K562 (cell line): Measurements from ENCODE around the gene LAPTM5. TPM values are rescaled to one million over a fixed set of nuclear protein-coding genes. Genes with fewer than 3 reads are reported as not detected.

Experiments
- BDP1 ChIP-seq: IDR thresholded peaks from 3 replicates; pipeline ENCODE4 v1.6.1; 2011; ENCODE audit not compliant: insufficient read length, insufficient read depth
- CHD7 ChIP-seq: fragments of 200-600 bp; sonication (generic); IDR thresholded peaks from one replicate; pipeline ENCODE4 v1.6.1; 2012; ENCODE audit warnings: mild to moderate bottlenecking, low read depth, low read length, inconsistent platforms
- E2F6 ChIP-seq, 2 experiments: IDR thresholded peaks; 2 replicates each; pipeline ENCODE4 v1.6.1; 2011; ENCODE audit warnings: borderline replicate concordance in 1 of 2, control low read depth in 1 of 2, low read depth in 1 of 2, low read length in 1 of 2, mild to moderate bottlenecking in 1 of 2, mixed read lengths in 1 of 2, moderate library complexity in 1 of 2; ENCODE audit not compliant: insufficient read depth in 1 of 2, insufficient read length in 1 of 2, poor library complexity in 1 of 2, severe bottlenecking in 1 of 2; ENCODE audit errors: extremely low read depth in 1 of 2
- ELK3 ChIP-seq: fragments of 450-650 bp; formaldehyde crosslinking; IDR thresholded peaks from 2 replicates; pipeline ENCODE4 v1.4.0; 2020; ENCODE audit warnings: mild to moderate bottlenecking
- GTF2A2 ChIP-seq: IDR thresholded peaks from 2 replicates; pipeline ENCODE4 v1.6.1; 2016; ENCODE audit warnings: mild to moderate bottlenecking, missing genetic modification characterization, missing compliant biosample characterization
- KLF16 ChIP-seq: IDR thresholded peaks from 2 replicates; pipeline ENCODE4 v1.6.1; 2016; ENCODE audit warnings: antibody characterized with exemption
- KLF6 ChIP-seq: fragments of 250-450 bp; sonication (Bioruptor Pico); IDR thresholded peaks from 2 replicates; pipeline ENCODE4 v1.4.0; 2020; ENCODE audit warnings: mild to moderate bottlenecking, moderate library complexity, borderline replicate concordance
- MAZ ChIP-seq, 2 experiments: fragments of 450-650 bp in 1 of 2; sonication (generic) in 1 of 2; formaldehyde crosslinking; IDR thresholded peaks in 1 of 2; conservative IDR thresholded peaks in 1 of 2; 2 replicates each; pipeline versions ENCODE4 v1.4.0 to v1.5.0; 2020; ENCODE audit warnings: mild to moderate bottlenecking in 1 of 2, missing genetic modification reagents in 1 of 2
- ZFPM2 ChIP-seq: fragments of 250-450 bp; sonication (Bioruptor Pico); IDR thresholded peaks from 2 replicates; pipeline ENCODE4 v1.5.1; 2022; ENCODE audit warnings: mild to moderate bottlenecking
- ZNF384 ChIP-seq: IDR thresholded peaks from 2 replicates; pipeline ENCODE4 v1.6.1; 2012; ENCODE audit warnings: low read depth, low read length, improper control_type of control experiment
- ZNF583 ChIP-seq: fragments of 250-450 bp; sonication (Bioruptor Pico); IDR thresholded peaks from 2 replicates; pipeline ENCODE4 v1.4.0; 2020
- polyA plus RNA-seq, 8 experiments: library from polyadenylated mRNA; depleted of rRNA in 4 of 8; stranded (reverse) in 5 of 8; unstranded in 3 of 8; fragments of >200 nt; fragmentation: Nextera tagmentation in 2 of 8; fragmentation: Illumina TruSeq in 1 of 8; extraction: Ambion mirVana in 2 of 8; extraction: Trizol in 1 of 8; gene quantifications; 2 replicates each; pipeline versions ENCODE4 v1.2.1 to v1.2.3, GENCODE V29; 2011 to 2014; ENCODE audit warnings: inconsistent platforms in 1 of 8, missing spikeins in 1 of 8
- total RNA-seq, 7 experiments: library from RNA; depleted of rRNA in 6 of 7; stranded (reverse); fragments of >200 nt in 6 of 7; fragmentation: Illumina TruSeq in 2 of 7; extraction: Trizol in 2 of 7; gene quantifications; 2 replicates each; pipeline versions ENCODE4 v1.2.1 to v1.2.3, GENCODE V29; 2011 to 2021; ENCODE audit warnings: low replicate concordance in 1 of 7

Gene LAPTM5
- total and polyA plus RNA-seq, 9 of the 15 experiments (the other 6 are each of a cell fraction or from before 2014, with no cell fraction given) = 2.4 to 47.3 (median 20.3) TPM

GRCh38 chr1:30718636-30719405 is 38.8 kb downstream of the LAPTM5 start (continued):
- no peak for TF ChIP-seq CHD7
- 0 out of 2 replicates have a peak, but pooled peaks have one; percentile 65 for TF ChIP-seq ZFPM2 (CRISPR knock-in tag)
- peak; percentile 41; the same call in 1 of the 2 replicates for TF ChIP-seq GTF2A2 (tag)
- no peak for TF ChIP-seq ZNF384
- TF ChIP-seq BDP1 = no peak
- TF ChIP-seq ELK3 = peak; percentile 29; the same call in 1 of the 2 replicates
- peak; percentile 35; the same call in 1 of the 2 replicates for TF ChIP-seq KLF16
- peak; percentile 85; the same call in 1 of the 2 replicates for TF ChIP-seq KLF6 (CRISPR knock-in tag)
- TF ChIP-seq ZNF583 (CRISPR knock-in tag) = peak; percentile 91
- peak; percentile 98 to 99 for TF ChIP-seq E2F6 (IDR thresholded peaks at IDR 0.05; ENCODE audit: borderline replicate concordance in 1 of 2, extremely low read depth in 1 of 2, insufficient read depth in 1 of 2, insufficient read length in 1 of 2, low read depth in 1 of 2, low read length in 1 of 2, poor library complexity in 1 of 2, severe bottlenecking in 1 of 2)
- peak; percentile 69 to 87; a peak in 3 of 4 replicates for TF ChIP-seq MAZ (CRISPR knock-in tag; conservative IDR thresholded peaks at IDR 0.05 in 1 of 2, IDR thresholded peaks at IDR 0.05 in 1 of 2)
